ENCODE results near the gene LTK.

- TF ChIP-seq CTCF (IDR thresholded peaks at IDR 0.05): no peak
- no peak for TF ChIP-seq POLR2A (IDR thresholded peaks at IDR 0.05)
These were observed 8.0 kb upstream of the LTK start for GRCh38 chr15:41521614-41522013.
